Natural killer cell (primary cell): Measurements from ENCODE around the gene IRF2BPL. TPM values are rescaled to one million over a fixed set of nuclear protein-coding genes. Genes with fewer than 3 reads are reported as not detected.

Experiments used
- ATAC-seq, 3 donors: fragments of 150-1000 bp in 2 of 3; fragments of 200-7000 bp in 1 of 3; cut with Tn5 transposase; 1 replicate in 1 of 3; 2 replicates in 2 of 3; pipeline ENCODE4 v1.10.0; 2021; ENCODE audit warnings: mild to moderate bottlenecking in 2 of 3, moderate library complexity in 2 of 3
- DNase-seq, 2 donors: peaks; one replicate each; pipeline versions ENCODE4 v3.0.0 to v3.0.0-alpha.2; 2013 to 2021; ENCODE audit warnings: mixed read lengths in 1 of 2
- H3K27ac ChIP-seq: one replicate; pipeline ENCODE4 v1.5.1; 2013; ENCODE audit warnings: mild to moderate bottlenecking, low read length
- H3K27me3 ChIP-seq: one replicate; pipeline ENCODE4 v1.6.1; 2013; ENCODE audit warnings: low read length; ENCODE audit not compliant: control insufficient read depth, insufficient read depth
- H3K36me3 ChIP-seq: one replicate; pipeline ENCODE4 v1.6.1; 2013; ENCODE audit warnings: low read length; ENCODE audit not compliant: control insufficient read depth, insufficient read depth
- H3K4me1 ChIP-seq: one replicate; pipeline ENCODE4 v1.6.1; 2013; ENCODE audit warnings: low read length; ENCODE audit not compliant: control insufficient read depth, insufficient read depth
- H3K4me3 ChIP-seq: one replicate; pipeline ENCODE4 v1.5.1; 2013; ENCODE audit warnings: low read length
- H3K9me3 ChIP-seq: one replicate; pipeline ENCODE4 v1.6.1; 2013; ENCODE audit warnings: low read length; ENCODE audit not compliant: control insufficient read depth, insufficient read depth
- H3K27ac Mint-ChIP-seq, 2 donors: one replicate each; pipeline ENCODE4 v1.8.0; 2022; ENCODE audit warnings: mild to moderate bottlenecking in 2 of 2, mixed read lengths in 2 of 2, moderate library complexity in 1 of 2
- H3K27me3 Mint-ChIP-seq, 2 donors: one replicate each; pipeline ENCODE4 v1.8.0; 2022; ENCODE audit warnings: low read depth in 2 of 2, mixed read lengths in 2 of 2
- H3K36me3 Mint-ChIP-seq: one replicate; pipeline ENCODE4 v1.8.0; 2022; ENCODE audit warnings: mixed read lengths
- H3K4me1 Mint-ChIP-seq, 2 donors: one replicate each; pipeline ENCODE4 v1.8.0; 2022; ENCODE audit warnings: mixed read lengths in 2 of 2
- H3K4me3 Mint-ChIP-seq: one replicate; pipeline ENCODE4 v1.8.0; 2022; ENCODE audit warnings: mild to moderate bottlenecking, moderate library complexity, mixed read lengths
- H3K9me3 Mint-ChIP-seq, 2 donors: one replicate each; pipeline ENCODE4 v1.8.0; 2022; ENCODE audit warnings: mixed read lengths in 2 of 2
- WGBS: methylation state at CpG from one replicate; pipeline ENCODE4 v1.1.7; 2013; ENCODE audit warnings: missing lambda C conversion rate; ENCODE audit not compliant: insufficient coverage; 5-methylcytosine and 5-hydroxymethylcytosine counted together
- intact Hi-C: fragments of 100-400 bp; cut with micrococcal nuclease; formaldehyde crosslinking; loops from one replicate; pipeline ENCODE4 v1.14.2; 2022
- total RNA-seq, 4 donors: library from RNA; stranded (reverse); fragments of 120-200 nt in 1 of 4; gene quantifications; one replicate each; pipeline versions ENCODE4 v1.2.3 to v1.2.4, GENCODE V29; 2013 to 2022
- TF ChIP-seq, protein P1 (sequence below): fragments of 200-600 bp; IDR thresholded peaks from one replicate; pipeline ENCODE4 v1.8.0; 2022; ENCODE audit warnings: antibody characterized with exemption

IRF2BPL gene
- total RNA-seq, 3 donors from 2014 or later (not counting 1 experiment from before 2014, with no cell fraction given), result 39.3 to 46.5 (median 46.3) TPM

DNA sequence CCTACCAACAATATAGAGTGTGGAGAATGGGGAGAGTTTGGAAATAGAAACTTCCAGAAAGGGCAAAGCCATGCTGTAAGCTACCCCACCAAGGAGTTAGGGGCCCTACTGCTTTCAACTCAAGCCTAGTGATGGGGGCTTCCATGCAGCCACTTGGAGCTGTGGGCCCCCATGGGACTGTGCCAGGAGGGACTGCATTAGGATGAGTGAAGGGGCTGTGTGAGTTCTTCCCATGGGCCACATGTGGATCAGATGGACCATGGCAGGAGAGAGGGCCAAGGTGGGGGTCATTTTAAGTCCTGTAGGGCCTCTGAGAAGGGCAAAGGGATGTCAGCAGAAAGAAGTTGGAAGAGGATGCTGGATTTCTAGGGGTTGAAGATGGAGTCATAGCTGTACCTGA is 46.5 kb upstream of the IRF2BPL start:
- Histone ChIP-seq H3K27me3 (no peaks in the 10 kb centered on the region), H3K36me3 (no peaks in the 10 kb centered on the region), H3K9me3 (peaks cover 2% of the 10 kb centered on the region), H3K4me3 (no peak overlapping the region), H3K4me1 (no peaks in the 10 kb centered on the region), H3K27ac (no peak overlapping the region)
- no peaks in the 10 kb centered on the region for H3K27me3 Mint-ChIP-seq
- H3K4me1 Mint-ChIP-seq, result no peaks in the 10 kb centered on the region
- no peak overlapping the region for H3K4me3 Mint-ChIP-seq
- intact Hi-C loops, result no loop called here
- H3K36me3 Mint-ChIP-seq, result peaks cover 5% of the 10 kb centered on the region
- ATAC-seq, result no peak
- no peak overlapping the region for H3K27ac Mint-ChIP-seq
- DNase-seq, result no peak
- TF ChIP-seq, protein P1, sequence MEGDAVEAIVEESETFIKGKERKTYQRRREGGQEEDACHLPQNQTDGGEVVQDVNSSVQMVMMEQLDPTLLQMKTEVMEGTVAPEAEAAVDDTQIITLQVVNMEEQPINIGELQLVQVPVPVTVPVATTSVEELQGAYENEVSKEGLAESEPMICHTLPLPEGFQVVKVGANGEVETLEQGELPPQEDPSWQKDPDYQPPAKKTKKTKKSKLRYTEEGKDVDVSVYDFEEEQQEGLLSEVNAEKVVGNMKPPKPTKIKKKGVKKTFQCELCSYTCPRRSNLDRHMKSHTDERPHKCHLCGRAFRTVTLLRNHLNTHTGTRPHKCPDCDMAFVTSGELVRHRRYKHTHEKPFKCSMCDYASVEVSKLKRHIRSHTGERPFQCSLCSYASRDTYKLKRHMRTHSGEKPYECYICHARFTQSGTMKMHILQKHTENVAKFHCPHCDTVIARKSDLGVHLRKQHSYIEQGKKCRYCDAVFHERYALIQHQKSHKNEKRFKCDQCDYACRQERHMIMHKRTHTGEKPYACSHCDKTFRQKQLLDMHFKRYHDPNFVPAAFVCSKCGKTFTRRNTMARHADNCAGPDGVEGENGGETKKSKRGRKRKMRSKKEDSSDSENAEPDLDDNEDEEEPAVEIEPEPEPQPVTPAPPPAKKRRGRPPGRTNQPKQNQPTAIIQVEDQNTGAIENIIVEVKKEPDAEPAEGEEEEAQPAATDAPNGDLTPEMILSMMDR, result no peak
- peaks cover 0 to under 1% of the 10 kb centered on the region in 2 donors for H3K9me3 Mint-ChIP-seq

DNA sequence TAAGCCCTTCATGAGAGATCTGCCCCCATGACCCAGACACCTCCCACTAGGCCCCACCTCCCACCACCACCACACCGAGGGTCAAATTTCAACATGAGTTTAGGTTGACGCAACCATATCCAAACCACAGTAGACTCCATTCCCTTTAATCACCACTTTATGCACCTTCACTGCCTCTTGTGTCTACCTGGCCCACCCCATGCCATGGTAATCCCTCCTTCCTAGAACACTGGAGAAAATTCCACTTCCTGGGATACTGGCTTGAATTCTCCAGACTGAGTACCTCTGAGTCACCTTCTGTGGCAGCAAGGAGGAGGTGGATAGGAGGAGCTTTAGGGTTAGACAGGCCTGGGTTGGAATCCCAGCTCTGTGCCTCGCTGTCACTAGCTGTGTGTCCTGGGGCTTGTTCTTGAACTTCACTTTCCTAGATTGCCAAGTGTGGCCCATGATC is 43.5 kb upstream of the IRF2BPL start:
- Mint-ChIP-seq H3K36me3 (no peaks in the 10 kb centered on the region), H3K4me3 (no peak overlapping the region), H3K27ac (no peak overlapping the region), H3K9me3 (no peaks in the 10 kb centered on the region), H3K27me3 (peaks cover 0 to 6% of the 10 kb centered on the region in 2 donors), H3K4me1 (peaks cover 0 to 5% of the 10 kb centered on the region in 2 donors)
- TF ChIP-seq, protein P1, result no peak
- intact Hi-C loops, result no loop called here
- Histone ChIP-seq H3K9me3 (no peaks in the 10 kb centered on the region), H3K27me3 (peaks cover 2% of the 10 kb centered on the region), H3K4me1 (no peaks in the 10 kb centered on the region), H3K27ac (no peak overlapping the region), H3K36me3 (no peaks in the 10 kb centered on the region), H3K4me3 (no peak overlapping the region)
- WGBS, result 76% methylated on average over 3 of the region's 3 CpGs
- ATAC-seq, result no peak
- no peak for DNase-seq

DNA sequence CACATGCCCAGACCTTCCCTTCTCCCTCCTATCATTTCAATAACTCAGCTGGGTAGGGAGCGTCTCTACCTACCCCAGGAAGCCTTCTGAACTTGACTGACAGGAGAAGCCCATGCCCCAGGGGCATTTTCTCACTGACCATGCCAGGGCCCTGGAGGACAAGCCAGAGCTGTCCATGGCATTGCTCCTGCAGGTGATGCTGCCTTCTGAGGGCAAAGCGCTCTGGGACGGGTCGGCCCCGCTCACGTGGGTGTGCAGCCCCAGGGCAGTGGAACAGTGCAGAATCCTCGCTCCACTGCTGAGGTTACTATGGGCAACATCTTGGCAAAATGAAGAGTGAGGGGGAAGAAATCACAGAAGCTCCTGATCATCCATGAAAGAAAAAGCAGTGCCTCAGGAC is 41.0 kb upstream of the IRF2BPL start:
- H3K4me1 ChIP-seq, result no peaks in the 10 kb centered on the region
- no peaks in the 10 kb centered on the region for H3K36me3 ChIP-seq
- H3K27me3 ChIP-seq, result peaks cover 2% of the 10 kb centered on the region
- intact Hi-C loops, result no loop called here
- WGBS, result 94% methylated on average over 7 of the region's 7 CpGs
- Mint-ChIP-seq H3K27ac (no peak overlapping the region), H3K36me3 (no peaks in the 10 kb centered on the region), H3K4me1 (peaks cover 0 to 5% of the 10 kb centered on the region in 2 donors), H3K9me3 (no peaks in the 10 kb centered on the region), H3K4me3 (no peak overlapping the region), H3K27me3 (peaks cover 0 to 6% of the 10 kb centered on the region in 2 donors)
- DNase-seq (no peak), ATAC-seq (no peak)
- H3K27ac ChIP-seq, result no peak overlapping the region
- H3K9me3 ChIP-seq, result no peaks in the 10 kb centered on the region
- TF ChIP-seq, protein P1, result no peak
- H3K4me3 ChIP-seq, result no peak overlapping the region

DNA sequence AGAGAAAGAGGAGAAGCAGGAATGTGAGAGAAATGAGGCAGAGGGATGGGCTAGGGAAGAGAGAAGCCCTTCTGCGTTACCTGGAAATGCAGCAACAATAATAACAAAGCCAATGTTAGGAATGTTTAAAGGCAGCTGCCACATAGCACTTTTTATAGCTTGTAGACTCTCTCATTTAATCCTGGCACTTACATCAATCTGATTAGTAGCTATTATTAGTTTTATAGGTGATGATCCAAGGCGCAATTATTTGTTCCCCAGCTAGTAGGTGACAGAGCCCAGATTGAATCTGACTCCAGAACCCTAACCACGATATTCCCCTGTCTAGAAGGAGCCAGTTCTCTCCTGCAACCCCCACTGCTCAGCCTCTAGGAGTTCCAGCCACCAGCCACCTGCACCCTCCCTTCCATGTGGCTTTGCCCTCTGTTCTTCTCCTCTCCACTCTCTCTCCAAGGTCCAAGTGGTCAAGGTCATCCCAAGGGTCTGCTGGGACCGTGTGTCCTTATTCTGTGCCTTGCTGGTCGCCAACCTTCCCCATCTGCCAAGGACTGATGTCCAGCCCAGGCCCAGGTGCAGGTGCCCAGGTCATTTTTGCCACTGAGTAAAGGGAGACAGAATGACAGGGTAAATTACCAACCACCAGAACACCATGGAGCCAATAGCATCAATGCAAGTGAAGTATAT is 40.2 kb upstream of the IRF2BPL start:
- 74% methylated on average over 5 of the region's 5 CpGs for WGBS
- Histone ChIP-seq H3K4me1 (no peaks in the 10 kb centered on the region), H3K4me3 (no peak overlapping the region), H3K9me3 (no peaks in the 10 kb centered on the region), H3K27me3 (peaks cover 2% of the 10 kb centered on the region), H3K36me3 (no peaks in the 10 kb centered on the region), H3K27ac (no peak overlapping the region)
- Mint-ChIP-seq H3K36me3 (no peaks in the 10 kb centered on the region), H3K9me3 (no peaks in the 10 kb centered on the region), H3K4me1 (peaks cover 0 to 8% of the 10 kb centered on the region in 2 donors), H3K27ac (no peak overlapping the region), H3K27me3 (peaks cover 0 to 6% of the 10 kb centered on the region in 2 donors), H3K4me3 (no peak overlapping the region)
- intact Hi-C loops, result no loop called here
- TF ChIP-seq, protein P1, result no peak
- DNase-seq (no peak), ATAC-seq (no peak)
